ENCODE data around the gene PRPH. TPM values are rescaled to one million over a fixed set of nuclear protein-coding genes. Genes with fewer than 3 reads are reported as not detected.
A peak's percentile ranks its signal among the peaks of the same experiment; 100 is the strongest.

The PRPH gene
- total and polyA plus RNA-seq, 9 of the 15 experiments (the other 6 are each of a cell fraction or from before 2014, with no cell fraction given): 0.27 to 1.9 (median 1.3) TPM; not detected in 1

DNA sequence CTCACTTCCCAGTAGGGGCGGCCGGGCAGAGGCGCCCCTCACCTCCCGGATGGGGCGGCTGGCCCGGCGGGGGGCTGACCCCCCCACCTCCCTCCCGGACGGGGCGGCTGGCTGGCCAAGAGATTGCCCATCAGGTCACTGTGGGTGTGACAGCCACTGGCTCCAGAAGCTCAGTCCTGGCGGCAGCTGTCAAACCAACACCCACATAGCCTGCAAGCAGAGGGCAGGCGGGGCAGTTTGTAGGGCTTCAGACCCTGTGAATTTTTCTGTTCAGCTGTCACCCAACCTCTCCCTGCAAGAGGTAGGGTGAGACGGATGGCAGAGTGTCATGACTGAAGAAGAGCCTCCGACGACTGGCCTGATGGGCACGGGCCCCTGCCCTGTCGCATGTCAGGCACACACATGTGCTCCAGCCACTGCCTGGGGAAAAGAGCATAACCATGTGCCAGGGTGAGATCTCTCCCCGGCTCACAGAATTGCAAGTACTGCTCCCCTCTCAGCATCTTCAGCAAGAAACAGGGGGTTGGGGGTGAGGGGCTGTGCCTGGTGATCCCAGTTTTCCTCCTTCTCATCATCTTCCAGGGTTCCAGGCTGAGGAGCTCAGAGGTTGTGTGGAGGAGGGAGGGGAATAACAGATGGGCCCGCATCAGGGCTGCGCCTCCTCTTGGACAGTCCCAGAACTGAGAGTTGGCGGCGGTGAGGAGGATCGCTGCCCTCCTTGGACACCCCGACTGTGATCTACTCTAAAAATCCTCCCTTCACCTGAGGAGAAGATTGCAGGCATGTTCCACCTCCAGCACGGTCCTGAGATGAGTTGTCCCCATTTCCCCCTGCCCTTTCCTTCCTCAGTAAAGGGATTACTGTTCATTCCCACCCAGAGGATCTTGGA is 11.2 kb upstream of the PRPH start (continued):
- TF ChIP-seq HDAC8 (tag; IDR thresholded peaks at IDR 0.05) (no peak), CC2D1A (IDR thresholded peaks at IDR 0.05) (no peak), E2F5 (CRISPR knock-in tag; IDR thresholded peaks at IDR 0.05) (no peak), TCFL5 (CRISPR knock-in tag; conservative IDR thresholded peaks at IDR 0.05) (no peak), MGA (IDR thresholded peaks at IDR 0.05) (0 out of 2 replicates have a peak, but pooled peaks have one; percentile 16)
- TF ChIP-seq, protein P1, sequence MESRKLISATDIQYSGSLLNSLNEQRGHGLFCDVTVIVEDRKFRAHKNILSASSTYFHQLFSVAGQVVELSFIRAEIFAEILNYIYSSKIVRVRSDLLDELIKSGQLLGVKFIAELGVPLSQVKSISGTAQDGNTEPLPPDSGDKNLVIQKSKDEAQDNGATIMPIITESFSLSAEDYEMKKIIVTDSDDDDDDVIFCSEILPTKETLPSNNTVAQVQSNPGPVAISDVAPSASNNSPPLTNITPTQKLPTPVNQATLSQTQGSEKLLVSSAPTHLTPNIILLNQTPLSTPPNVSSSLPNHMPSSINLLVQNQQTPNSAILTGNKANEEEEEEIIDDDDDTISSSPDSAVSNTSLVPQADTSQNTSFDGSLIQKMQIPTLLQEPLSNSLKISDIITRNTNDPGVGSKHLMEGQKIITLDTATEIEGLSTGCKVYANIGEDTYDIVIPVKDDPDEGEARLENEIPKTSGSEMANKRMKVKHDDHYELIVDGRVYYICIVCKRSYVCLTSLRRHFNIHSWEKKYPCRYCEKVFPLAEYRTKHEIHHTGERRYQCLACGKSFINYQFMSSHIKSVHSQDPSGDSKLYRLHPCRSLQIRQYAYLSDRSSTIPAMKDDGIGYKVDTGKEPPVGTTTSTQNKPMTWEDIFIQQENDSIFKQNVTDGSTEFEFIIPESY (CRISPR knock-in tag; IDR thresholded peaks at IDR 0.05): peak; percentile 100

All from K562 (cell line).